Skin of body (tissue), 2 donors: ENCODE data around the gene COMMD1. TPM values are rescaled to one million over a fixed set of nuclear protein-coding genes. Genes with fewer than 3 reads are reported as not detected.
A peak's percentile ranks its signal among the peaks of the same experiment; 100 is the strongest.
"Not testable (repeated sequence)": the region's sequence is repeated elsewhere in the genome, so short reads cannot be mapped to it uniquely, and the experiment has no call there.

Experiments used
- DNase-seq: peaks from one replicate; lab custom pipeline; 2025; lab: John Stamatoyannopoulos, UW
- total RNA-seq: library from RNA; depleted of rRNA; stranded (reverse); fragments of >200 nt; gene quantifications from one replicate; pipeline ENCODE4 v1.2.3, GENCODE V29; 2014

Gene COMMD1
- total RNA-seq, 1 donor from 2014 or later = 34.8 TPM

DNA sequence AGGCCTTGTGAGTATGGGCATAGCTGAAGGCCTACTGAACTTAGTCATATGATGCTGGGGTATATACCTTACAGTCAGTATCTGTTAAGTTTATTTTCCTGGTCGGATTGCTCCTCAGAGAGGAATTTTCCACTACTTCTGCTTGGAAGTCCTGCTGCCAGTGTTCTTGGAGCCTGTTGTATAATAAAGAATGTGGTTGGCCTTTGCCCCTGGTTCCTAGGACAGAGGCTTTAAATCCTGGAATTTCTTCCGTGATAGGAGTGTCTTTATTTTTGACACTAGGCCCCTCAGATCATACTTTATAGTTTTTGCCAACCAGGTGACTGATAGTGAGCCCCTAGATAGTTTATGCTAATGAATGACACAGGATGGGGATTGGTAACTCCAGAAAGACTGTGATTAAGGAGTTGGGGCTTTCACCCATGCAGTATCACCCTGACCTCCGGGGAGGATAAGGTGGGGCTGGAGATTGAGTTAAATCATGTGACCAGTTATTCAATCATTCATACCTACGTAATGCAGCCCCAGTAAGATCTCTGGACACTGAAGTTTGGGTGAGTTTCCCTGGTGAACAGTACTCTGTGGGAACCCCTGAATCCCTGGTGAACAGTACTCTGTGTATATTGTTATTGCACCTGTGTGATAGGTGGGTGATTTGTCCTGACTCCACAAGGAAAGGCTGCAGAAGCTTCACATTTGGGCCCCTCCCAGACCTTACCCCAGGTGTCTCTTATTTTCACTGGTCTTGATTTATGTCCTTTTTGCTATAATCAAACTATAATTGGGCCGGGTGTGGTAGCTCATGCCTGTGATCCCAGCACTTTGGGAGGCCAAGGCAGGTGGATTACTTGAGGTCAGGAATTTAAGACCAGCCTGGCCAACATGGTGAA lies 56.9 kb downstream of the COMMD1 start:
- no peak for DNase-seq

GRCh38 chr2:61966087-61966727 lies 60.7 kb downstream of the COMMD1 start:
- no peak for DNase-seq

DNA sequence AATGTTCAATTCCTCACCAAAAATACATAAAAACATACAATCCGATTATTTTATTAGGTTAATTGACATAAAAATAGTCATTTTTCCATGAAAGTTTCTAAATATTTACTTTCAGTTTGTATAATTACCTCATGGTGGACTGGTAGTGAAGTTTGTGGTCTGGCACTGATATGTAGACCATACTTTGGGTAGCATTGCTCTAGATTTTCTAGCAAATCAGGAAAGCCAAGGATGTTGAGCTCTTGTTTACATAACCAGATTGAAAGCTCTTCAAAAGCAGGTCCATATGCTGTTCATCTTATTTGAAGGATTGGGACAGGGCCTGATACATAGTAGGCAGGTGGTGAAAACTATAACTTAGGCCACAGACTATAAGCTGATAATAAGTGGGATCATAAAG lies 61.8 kb downstream of the COMMD1 start:
- DNase-seq = no peak

- DNase-seq = peak; percentile 18
These were observed 63.9 kb downstream of the COMMD1 start for GRCh38 chr2:61969376-61969775.

DNA sequence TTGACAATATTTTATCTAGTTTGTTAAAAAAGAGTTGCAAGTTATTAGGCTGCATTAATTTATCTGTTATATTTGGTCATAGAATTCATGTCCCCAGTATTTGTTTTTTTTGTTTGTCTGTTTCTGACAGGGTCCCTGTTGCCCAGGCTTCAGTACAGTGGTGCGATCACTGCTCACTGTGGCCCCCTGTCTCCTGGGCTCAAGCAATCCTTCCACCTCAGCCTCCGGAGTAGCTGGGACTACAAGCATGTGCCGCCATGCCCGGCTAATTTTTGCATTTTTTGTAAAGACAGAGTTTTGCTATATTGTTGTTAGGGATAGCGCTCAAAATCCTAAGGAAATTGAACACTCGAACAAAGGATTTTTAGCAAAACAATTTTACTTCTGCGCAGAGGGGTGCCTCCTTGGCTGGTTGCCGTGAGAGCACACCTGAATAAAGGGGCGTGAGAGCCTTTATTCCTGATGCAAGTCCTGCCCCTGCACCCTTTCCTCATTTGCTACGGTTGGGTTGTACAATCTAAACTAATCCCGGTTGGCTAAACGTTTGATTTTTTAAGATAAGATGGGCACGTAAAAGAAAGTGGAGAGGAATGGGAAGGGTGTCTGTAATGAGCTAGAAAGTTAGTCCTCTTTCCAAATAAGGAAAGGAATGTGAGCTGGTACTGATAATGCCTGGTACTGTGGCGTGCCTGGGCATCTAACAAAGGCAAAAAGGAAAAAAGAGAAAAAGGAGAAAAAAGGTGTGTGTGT lies 65.5 kb downstream of the COMMD1 start:
- no peak for DNase-seq

GRCh38 chr2:61978522-61978921 lies 73.0 kb downstream of the COMMD1 start:
- no peak for DNase-seq

DNA sequence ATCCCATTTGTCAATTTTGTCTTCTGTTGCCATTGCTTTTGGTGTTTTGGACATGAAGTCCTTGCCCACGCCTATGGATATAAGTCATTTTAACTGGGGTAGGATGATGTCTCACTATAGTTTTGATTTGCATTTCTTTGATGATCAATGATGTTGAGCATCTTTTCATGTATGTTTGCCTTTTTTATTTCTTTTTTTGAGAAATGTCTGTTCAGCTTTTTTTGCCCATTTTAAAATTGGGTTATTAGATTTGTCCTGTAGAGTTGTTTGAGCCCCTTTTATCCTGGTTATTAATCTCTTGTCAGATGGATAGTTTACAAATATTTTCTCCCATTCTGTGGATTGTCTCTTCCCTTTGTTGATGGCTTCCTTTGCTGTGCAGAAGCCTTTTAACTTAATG lies 75.3 kb downstream of the COMMD1 start:
- no peak for DNase-seq

DNA sequence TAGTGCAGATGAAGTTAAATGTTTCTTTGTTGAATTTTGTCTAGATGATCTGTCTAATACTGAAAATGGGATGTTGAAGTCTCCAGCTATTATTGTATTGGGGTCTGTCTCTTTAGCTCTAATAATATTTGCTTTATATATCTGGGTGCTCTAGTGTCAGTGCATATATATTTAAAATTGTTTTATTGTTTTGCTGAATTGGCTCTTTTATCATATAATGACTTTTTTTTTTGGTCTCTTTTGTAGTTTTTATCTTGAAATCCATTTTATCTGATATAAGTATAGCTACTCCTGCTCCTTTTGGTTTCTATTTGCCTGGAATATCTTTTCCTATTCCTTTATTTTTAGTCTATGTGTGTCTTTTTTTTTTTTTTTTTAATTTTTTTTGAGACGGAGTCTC lies 79.2 kb downstream of the COMMD1 start:
- DNase-seq = no peak

- DNase-seq = no peak
These were observed 83.2 kb downstream of the COMMD1 start for GRCh38 chr2:61988462-61989366.

DNA sequence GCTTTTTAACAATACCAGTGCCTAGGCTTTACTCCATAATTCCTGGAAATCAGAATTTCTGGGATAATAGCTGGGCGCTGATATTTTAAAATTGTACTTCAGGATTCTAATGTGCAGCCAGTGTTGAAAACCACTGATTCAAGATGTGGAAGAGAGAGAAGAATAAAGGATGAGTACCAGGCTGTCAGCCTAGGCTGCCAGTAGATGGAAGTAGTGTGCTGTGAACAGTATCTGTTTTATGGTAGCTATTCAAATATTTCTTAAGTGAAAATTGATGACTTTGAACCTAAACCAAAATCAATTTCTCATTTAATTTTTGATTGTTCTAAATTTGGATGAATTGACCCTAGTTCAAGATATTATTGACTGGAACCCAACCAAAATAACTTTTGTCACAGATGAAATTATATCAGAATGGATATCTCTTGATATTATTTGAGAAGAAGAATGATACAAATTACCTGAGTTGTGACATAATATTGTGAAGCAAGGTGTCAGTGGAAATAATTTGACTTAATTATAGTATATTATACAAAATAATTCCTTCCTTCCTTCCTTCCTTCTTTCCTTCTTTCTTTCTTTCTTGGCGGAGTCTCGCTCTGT lies 88.0 kb downstream of the COMMD1 start:
- no peak for DNase-seq

GRCh38 chr2:61994531-61994930 lies 89.1 kb downstream of the COMMD1 start:
- DNase-seq = no peak

GRCh38 chr2:61995065-61995464 lies 89.6 kb downstream of the COMMD1 start:
- DNase-seq = no peak

DNA sequence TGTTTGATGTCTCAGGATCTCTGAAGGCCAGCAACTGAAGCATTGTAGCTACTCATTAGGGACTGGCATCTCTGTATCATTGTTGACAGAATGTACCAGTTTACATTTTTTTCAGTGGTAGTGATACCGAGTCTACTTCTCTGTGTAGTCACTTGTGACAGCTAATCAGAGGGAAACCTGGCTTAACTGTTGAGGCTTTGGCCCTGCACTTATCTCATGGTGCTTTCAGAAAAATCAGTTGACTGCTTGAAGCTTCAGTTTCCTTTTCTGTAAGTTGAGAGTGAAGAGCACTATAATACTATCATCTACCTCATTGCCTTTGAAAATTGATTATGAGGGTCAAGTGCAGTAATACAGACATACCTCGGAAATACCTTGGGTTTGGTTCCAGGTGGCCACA lies 90.0 kb downstream of the COMMD1 start:
- no peak for DNase-seq

GRCh38 chr2:61998426-61998825 lies 93.0 kb downstream of the COMMD1 start:
- DNase-seq = no peak

- no peak for DNase-seq
These were observed 95.1 kb downstream of the COMMD1 start for GRCh38 chr2:62000538-62000937.

DNA sequence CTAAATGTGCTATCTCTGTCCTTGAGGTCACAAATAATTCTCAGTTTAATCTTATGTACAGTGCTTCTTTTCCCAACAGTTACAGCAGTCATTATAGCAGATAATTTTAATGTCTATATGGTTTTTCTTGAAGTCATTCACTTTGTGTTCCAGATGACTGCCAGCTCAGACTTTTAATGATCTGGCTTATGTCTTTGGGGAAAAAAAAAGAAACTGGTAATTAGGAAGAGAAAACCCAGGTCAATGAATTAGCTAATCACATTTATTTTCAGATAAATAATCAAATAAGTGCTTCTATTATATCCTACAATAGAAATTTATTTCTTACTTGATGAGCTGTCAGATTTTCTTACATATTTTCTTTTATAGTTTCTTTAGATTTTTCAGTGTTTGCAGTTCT lies 96.0 kb downstream of the COMMD1 start:
- no peak for DNase-seq

GRCh38 chr2:62004428-62004827 lies 99.0 kb downstream of the COMMD1 start:
- DNase-seq = not testable (repeated sequence)

DNA sequence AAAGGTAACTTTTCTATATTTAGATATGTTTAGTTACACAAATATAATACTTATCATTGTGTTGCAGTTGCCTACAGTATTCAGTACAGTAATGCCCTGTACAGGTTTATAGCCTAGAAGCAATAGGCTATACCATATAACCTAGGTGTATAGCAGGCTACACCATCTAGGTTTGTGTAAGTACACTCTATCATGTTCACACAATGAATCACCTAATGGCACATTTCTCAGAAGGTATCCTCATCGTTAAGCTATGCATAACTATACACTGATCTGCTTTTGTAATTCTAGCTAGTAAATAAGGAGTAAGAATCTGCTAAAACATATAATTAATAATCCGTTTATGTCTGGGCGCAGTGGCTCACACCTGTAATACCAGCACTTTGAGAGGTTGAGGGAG lies 102.1 kb downstream of the COMMD1 start:
- DNase-seq = no peak

DNA sequence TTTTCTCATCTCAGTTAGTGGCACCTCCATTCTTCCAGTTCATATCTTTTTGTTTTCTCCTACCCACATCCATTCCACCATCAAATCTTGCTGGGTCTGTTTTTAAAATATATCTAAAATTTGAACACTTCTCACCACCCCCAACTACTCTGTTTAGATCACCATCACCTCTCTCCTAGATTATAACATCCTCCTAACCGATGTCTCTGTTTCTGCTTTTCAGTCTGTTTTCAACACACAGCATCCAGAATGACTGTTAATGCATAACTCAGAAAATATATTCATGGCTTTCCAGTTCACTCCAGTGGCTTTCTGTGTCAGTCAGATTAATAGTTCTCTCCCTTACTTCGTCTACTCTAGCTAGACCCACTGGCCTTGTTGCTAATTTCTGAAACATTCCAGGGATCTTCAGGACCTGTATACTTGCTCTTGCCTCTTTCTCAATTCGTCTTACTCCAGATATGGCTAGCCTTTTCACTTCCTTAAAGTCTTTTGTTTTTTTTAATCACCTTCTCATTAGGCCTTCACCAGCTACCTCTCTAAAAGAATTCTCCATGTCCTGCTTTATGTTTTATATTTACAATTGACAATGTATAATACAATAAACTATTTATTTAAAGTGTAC lies 105.3 kb downstream of the COMMD1 start:
- no peak for DNase-seq

DNA sequence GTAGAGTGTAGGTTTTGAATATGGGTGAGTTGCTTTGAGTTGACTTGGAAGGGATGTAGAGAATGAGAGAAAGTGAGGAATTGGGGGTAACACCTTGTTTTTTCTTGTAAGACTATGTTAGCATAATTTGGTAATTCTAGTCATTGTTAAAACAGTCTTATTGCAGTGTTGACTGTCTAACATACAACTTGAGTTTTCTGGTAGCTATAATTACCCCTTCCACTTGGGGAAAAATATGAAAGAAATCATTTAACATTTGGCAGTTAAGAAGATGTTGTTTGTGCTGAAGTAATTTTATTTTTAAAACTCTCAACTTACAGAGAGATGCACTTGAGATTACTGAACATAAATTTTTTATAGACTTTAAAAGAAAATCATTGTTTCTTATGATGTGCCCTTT lies 108.2 kb downstream of the COMMD1 start:
- DNase-seq = no peak
